Stimulated activated CD4-positive, alpha-beta T cell treated with anti-CD3 and anti-CD28 coated beads, Interleukin-15, amount 100 ng/mL, for 1 hour (primary cell): ENCODE measurements around the gene HK2.
"Not testable (repeated sequence)": the region's sequence is repeated elsewhere in the genome, so short reads cannot be mapped to it uniquely, and the experiment has no call there.

ENCODE experiments used
- DNase-seq, 2 donors: peaks; one replicate each; pipeline ENCODE4 v3.0.0-alpha.2; 2020; ENCODE audit warnings: low read depth in 1 of 2, low spot score in 1 of 2

HK2 gene

GRCh38 chr2:74833418-74834233 lies at the start of gene HK2:
Gene HK2, plus strand, starts transcription at chr2:74834127. Its CDS starts 454 bp downstream, at chr2:74834581.
- DNase-seq, result peak; percentile 60 to 80

DNA sequence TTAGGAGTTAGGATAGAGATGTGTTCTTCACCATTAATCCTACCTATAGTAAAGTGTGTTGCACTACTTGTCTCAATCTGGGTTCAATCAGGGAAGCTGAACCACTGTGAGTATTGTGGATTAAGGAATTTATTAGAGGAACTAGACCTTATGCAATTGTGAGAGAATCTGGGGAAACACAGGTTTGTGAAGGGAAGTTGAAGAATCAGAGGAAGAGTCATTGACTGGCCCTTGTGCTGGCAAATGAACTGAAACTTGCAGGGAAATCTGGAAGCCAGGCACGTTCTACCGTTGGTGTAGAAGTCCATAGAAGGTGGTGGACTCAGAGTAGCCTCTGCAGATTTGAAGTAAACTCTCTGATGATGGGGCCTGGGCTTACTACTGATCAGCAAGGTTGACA lies 44.7 kb upstream of the HK2 start:
- no peak for DNase-seq

DNA sequence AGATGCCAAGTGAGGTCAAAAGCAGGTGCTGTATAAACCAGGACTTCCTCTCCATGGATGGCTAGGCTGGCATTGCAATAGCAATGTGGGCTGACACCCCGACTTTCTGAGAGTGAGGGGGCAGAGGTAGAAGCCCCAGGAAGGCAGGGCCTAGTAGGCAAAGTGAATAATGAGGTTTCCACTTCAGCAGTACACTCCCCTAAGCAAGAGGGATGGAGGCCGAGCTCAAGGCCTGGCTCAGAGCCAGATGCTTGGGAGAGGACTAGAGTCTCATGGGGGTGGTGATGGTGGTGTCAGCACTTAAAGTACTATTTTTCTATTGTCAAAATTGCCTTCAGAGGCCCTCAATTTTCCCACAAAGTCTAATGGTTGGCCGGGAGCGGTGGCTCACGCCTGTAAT lies 41.6 kb upstream of the HK2 start:
- no peak for DNase-seq

DNA sequence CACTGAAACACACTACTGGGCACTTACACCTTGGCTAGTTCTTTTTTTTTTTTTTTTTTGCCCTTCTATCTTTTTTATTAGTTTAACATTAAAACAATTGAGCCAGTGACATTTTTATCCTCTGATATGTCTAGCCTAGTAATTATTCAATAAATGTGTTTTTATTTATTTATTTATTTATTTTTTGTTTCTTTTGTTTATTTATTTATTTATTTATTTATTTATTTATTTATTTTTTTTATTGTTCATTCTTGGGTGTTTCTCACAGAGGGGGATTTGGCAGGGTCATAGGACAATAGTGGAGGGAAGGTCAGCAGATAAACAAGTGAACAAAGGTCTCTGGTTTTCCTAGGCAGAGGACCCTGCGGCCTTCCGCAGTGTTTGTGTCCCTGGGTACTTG lies 39.0 kb upstream of the HK2 start:
- DNase-seq, result not testable (repeated sequence)

DNA sequence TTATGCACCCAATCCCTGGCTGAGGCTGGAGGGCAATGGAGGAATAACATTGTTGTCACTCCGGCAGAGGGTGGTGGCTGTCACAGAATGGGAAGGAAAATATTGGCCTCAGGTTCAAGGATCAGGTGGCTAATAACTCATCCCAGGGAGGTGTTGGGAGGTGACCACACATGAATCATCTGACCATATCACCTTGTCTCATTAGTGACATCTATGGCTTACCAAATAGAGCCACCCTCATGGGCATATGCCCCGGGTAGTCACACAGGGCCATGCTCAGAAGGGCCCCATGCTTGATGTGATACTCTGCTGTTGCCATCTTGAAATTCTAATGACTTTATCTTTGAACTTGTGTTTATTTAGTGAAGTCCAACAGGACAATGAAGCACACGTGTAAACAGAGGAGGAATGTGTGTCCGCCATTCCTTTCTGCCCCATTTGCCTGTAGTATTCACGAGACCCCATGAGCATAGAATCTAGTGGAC lies 27.5 kb upstream of the HK2 start:
- no peak for DNase-seq

GRCh38 chr2:74806920-74807319 lies 27.0 kb upstream of the HK2 start:
- no peak for DNase-seq

- no peak for DNase-seq
Measured at GRCh38 chr2:74812787-74813590, 20.9 kb upstream of the HK2 start.

DNA sequence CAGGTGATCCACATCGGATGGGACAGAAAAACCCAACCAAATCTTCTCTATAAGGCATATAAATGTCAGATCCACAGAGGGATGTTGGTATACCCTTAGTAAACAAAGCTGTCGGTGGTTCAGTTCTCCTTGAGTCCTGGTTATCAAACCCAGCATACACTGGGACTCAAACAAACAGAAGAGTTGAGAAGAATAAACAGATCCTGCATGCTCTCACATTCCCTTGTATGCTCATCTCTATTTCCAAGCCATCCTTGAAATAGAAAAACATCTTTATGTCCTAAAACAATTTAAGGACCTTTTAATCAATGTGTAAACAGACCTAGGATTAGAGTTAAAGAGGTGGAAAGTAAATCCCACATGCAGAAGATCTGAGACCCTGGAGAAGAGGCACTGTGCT lies 19.8 kb upstream of the HK2 start:
- no peak for DNase-seq

DNA sequence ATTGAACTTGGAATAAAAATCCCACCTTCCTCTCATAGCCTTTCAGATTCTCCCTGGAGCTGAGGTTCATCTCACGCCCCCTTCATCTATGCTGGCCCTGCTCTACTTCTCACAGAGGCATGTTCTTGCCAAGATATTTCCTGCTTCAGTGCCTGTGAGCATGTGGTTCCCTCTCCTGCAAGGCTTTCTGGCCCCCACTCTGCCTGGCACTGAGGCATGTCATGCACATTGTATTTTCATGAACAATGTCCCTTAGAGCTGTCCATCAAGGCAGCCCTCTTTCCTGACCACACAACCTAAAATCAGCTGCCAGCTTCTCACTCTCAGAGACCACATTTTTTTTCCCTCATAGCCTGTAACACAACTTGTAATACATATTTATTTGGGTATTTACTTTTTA lies 18.0 kb upstream of the HK2 start:
- no peak for DNase-seq

GRCh38 chr2:74816540-74817303 lies 17.2 kb upstream of the HK2 start:
- no peak for DNase-seq

DNA sequence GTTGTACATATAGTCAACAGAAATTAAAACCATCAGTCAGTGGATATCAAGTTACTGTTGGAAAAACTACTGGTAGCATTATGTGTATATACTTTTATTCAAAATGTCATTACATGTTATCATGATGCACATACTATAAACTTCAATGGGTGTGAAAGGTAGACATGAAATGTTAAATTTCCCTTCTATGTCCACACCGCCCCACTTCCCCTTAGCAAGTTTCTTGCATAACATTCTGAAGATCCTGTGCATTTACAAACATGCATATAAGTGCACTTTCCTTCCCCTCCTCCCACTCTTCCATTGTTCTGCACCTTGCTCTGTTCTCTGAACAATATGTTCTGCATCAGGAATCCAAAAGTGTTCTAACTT lies 16.6 kb upstream of the HK2 start:
- DNase-seq, result no peak

GRCh38 chr2:74819702-74820101 lies 14.2 kb upstream of the HK2 start:
- DNase-seq, result no peak

DNA sequence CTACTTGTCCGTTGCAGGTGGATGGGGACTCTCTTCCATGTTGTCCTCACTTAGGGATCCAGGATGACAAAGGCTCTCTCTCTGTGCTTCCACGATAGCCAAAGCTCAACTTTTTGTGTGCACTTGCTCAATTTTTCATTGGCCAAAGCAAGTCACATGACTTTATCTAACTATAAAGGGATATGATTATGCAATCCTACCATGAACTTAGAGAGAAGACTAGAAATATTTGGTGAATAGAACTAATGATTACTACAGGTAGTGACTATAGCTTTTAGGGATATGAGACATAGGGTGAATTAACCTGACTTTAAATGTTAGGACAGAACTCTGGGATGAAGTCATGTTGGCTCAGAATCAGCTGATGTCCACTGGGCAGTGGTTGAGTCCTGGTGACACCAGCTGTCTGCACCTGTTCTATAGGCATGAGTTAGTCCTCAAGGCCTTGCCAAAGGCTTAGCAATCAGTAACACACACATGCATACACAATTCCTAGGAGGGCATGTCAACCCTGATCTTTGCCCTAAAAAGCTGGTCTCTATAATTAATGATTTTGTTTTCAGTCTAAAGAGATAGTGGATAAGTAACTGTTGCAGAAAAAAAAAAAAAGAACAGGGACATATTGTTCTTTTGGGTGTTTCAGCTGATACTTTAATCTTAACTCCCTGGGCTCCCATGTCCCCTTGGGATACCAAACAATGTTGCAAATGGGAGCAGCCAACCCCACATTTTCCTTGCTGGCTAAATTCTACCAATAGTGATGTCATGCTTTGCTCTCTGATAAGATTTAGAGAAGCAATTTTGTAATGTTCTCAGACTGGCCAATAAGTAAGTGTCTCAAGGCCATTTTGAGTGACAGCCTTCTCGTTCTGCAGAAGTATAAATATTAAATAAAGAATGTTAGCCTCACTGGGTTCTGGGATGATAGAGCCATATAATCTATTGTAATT lies 12.5 kb upstream of the HK2 start:
- no peak for DNase-seq

GRCh38 chr2:74822771-74823566 lies 11.0 kb upstream of the HK2 start:
- no peak for DNase-seq

DNA sequence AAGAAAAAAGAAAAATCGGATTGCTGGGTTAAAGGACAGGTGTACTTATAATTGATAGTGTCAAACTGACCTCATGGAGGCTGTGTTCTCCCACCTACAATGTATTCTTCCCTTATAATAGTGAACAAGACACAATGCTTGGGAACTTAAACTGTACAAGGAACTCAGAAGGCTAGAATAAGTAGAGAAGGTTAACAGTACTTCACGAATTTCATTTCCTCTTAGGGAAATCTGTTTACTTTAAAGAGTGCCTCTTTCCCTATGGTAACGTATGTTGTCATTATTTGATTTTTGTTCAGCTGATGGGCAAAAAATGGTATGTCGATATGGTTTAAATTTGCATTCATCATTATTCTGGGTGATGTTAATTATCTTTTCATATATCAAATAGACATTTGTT lies 9.2 kb upstream of the HK2 start:
- no peak for DNase-seq

- no peak for DNase-seq
Measured at GRCh38 chr2:74828543-74828942, 5.4 kb upstream of the HK2 start.

- DNase-seq, result no peak
Measured at GRCh38 chr2:74831693-74832530, 2.0 kb upstream of the HK2 start.

DNA sequence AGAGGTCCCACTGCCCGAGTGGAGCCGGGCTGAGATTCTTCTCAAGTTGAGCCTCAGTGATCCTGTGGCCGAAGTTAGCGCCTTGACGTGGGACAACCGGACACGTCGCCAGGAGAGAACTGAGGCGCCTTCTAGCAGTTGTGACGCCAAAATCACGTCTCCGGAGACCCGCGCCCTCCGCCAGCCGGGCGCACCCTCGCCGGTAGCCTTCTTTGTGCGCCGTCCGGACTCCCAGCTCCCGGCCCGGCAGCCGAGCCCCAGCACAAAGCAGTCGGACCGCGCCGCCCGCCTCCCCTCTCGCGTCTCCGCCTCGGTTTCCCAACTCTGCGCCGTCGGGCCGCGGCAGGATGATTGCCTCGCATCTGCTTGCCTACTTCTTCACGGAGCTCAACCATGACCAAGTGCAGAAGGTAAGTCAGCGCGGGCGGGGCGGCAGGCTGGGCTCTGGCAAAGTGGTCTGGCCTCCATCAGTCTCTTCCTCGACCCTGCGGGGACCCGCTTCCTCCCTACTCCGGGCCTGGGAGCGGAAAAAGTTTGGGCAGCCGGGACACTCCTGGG lies 386 bp downstream of the HK2 start:
- DNase-seq, result peak in 1 of 2 donors; percentile 4
